Skeletal muscle cell (primary cell): ENCODE measurements around the gene MTUS2.

Experiments
- DNase-seq: peaks from one replicate; pipeline ENCODE4 v3.0.0-alpha.2; 2010; ENCODE audit warnings: low read depth
- H3K4me3 ChIP-seq: 2 replicates; pipeline ENCODE4 v1.5.1; 2011; ENCODE audit warnings: low read depth, mild to moderate bottlenecking, control low read depth, low read length, moderate library complexity

MTUS2 gene

GRCh38 chr13:29516880-29517279 lies 696.7 kb downstream of the MTUS2 start:
- H3K4me3 ChIP-seq: no peak overlapping the region
- no peak for DNase-seq

GRCh38 chr13:29519921-29520320 lies 699.8 kb downstream of the MTUS2 start:
- H3K4me3 ChIP-seq: no peak overlapping the region
- DNase-seq: no peak

- peak; percentile 38 for DNase-seq
- H3K4me3 ChIP-seq: no peak overlapping the region
Observed at GRCh38 chr13:29520671-29521070, 700.5 kb downstream of the MTUS2 start.

GRCh38 chr13:29521336-29521735 lies 701.2 kb downstream of the MTUS2 start:
- no peak overlapping the region for H3K4me3 ChIP-seq
- no peak for DNase-seq

- DNase-seq: peak; percentile 97
- H3K4me3 ChIP-seq: no peak overlapping the region
Observed at GRCh38 chr13:29522044-29522685, 702.0 kb downstream of the MTUS2 start.

GRCh38 chr13:29523199-29523961 lies 703.2 kb downstream of the MTUS2 start:
- peak; percentile 87 for DNase-seq
- H3K4me3 ChIP-seq: no peak overlapping the region

GRCh38 chr13:29524176-29524575 lies 704.0 kb downstream of the MTUS2 start:
- H3K4me3 ChIP-seq: no peak overlapping the region
- no peak for DNase-seq

GRCh38 chr13:29524641-29525040 lies 704.5 kb downstream of the MTUS2 start:
- no peak for DNase-seq
- H3K4me3 ChIP-seq: no peak overlapping the region

- DNase-seq: no peak
- no peak overlapping the region for H3K4me3 ChIP-seq
Observed at GRCh38 chr13:29525757-29526156, 705.6 kb downstream of the MTUS2 start.

- DNase-seq: no peak
- no peak overlapping the region for H3K4me3 ChIP-seq
Observed at GRCh38 chr13:29526741-29527140, 706.6 kb downstream of the MTUS2 start.

- DNase-seq: no peak
- no peak overlapping the region for H3K4me3 ChIP-seq
Observed at GRCh38 chr13:29527511-29527910, 707.4 kb downstream of the MTUS2 start.

- DNase-seq: no peak
Observed at GRCh38 chr13:29527916-29528315, 707.8 kb downstream of the MTUS2 start.

GRCh38 chr13:29529754-29530153 lies 709.6 kb downstream of the MTUS2 start:
- DNase-seq: no peak

More at GRCh38 chr13:29527916-29528315, 707.8 kb downstream of the MTUS2 start:
- no peak overlapping the region for H3K4me3 ChIP-seq

GRCh38 chr13:29530901-29531300 lies 710.8 kb downstream of the MTUS2 start:
- DNase-seq: no peak
- no peak overlapping the region for H3K4me3 ChIP-seq

More at GRCh38 chr13:29529754-29530153, 709.6 kb downstream of the MTUS2 start:
- H3K4me3 ChIP-seq: no peak overlapping the region

- H3K4me3 ChIP-seq: no peak overlapping the region
- no peak for DNase-seq
Observed at GRCh38 chr13:29532116-29532515, 712.0 kb downstream of the MTUS2 start.

GRCh38 chr13:29532821-29533220 lies 712.7 kb downstream of the MTUS2 start:
- no peak overlapping the region for H3K4me3 ChIP-seq
- no peak for DNase-seq

GRCh38 chr13:29534083-29534482 lies 713.9 kb downstream of the MTUS2 start:
- no peak overlapping the region for H3K4me3 ChIP-seq
- no peak for DNase-seq

GRCh38 chr13:29535663-29536655 lies 715.8 kb downstream of the MTUS2 start:
- H3K4me3 ChIP-seq: no peak overlapping the region
- DNase-seq: no peak

- no peak for DNase-seq
- H3K4me3 ChIP-seq: no peak overlapping the region
Observed at GRCh38 chr13:29536853-29537252, 716.7 kb downstream of the MTUS2 start.
